Keratinocyte (primary cell): ENCODE measurements around the gene MTCL1.

ENCODE experiments used
- EZH2 ChIP-seq: IDR thresholded peaks from one replicate; pipeline ENCODE4 v1.6.1; 2012; ENCODE audit warnings: inconsistent platforms, mild to moderate bottlenecking, low read length, moderate library complexity
- TF ChIP-seq, protein P1 (sequence below), 3 experiments: IDR thresholded peaks in 1 of 3; conservative IDR thresholded peaks in 1 of 3; optimal IDR thresholded peaks in 1 of 3; 2 replicates in 2 of 3; 3 replicates in 1 of 3; pipeline versions ENCODE3 to v1.5.1; 2011; ENCODE audit warnings: low read length in 3 of 3, mild to moderate bottlenecking in 3 of 3, moderate library complexity in 2 of 3, control low read depth in 1 of 3, inconsistent platforms in 1 of 3; ENCODE audit not compliant: insufficient read depth in 2 of 3; ENCODE audit errors: extremely low read depth in 1 of 3

DNA sequence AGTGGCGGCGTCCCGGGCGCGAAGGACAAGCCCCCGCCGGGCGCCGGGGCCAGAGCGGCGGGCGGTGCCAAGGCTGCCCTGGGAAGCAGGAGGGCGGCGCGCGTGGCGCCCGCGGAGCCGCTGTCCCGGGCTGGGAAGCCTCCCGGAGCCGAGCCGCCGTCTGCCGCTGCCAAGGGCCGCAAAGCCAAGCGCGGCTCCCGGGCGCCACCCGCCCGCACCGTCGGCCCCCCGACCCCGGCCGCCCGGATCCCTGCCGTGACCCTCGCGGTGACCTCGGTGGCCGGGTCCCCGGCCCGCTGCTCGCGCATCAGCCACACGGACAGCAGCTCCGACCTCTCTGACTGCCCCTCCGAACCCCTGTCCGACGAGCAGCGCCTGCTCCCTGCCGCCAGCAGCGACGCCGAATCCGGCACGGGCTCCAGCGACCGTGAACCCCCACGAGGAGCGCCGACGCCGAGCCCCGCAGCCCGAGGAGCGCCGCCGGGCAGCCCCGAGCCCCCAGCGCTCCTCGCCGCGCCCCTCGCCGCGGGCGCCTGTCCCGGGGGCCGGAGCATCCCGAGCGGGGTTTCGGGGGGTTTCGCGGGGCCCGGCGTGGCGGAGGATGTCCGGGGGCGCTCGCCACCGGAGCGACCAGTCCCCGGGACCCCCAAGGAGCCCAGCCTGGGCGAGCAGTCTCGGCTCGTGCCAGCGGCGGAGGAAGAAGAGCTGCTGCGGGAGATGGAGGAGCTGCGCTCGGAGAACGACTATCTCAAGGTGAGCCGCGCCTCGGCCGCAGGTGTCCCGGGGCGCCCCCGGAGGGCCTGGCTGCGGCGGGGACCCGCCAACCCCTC is 820 bp downstream of the MTCL1 start:
- TF ChIP-seq, protein P1, sequence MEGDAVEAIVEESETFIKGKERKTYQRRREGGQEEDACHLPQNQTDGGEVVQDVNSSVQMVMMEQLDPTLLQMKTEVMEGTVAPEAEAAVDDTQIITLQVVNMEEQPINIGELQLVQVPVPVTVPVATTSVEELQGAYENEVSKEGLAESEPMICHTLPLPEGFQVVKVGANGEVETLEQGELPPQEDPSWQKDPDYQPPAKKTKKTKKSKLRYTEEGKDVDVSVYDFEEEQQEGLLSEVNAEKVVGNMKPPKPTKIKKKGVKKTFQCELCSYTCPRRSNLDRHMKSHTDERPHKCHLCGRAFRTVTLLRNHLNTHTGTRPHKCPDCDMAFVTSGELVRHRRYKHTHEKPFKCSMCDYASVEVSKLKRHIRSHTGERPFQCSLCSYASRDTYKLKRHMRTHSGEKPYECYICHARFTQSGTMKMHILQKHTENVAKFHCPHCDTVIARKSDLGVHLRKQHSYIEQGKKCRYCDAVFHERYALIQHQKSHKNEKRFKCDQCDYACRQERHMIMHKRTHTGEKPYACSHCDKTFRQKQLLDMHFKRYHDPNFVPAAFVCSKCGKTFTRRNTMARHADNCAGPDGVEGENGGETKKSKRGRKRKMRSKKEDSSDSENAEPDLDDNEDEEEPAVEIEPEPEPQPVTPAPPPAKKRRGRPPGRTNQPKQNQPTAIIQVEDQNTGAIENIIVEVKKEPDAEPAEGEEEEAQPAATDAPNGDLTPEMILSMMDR (optimal IDR thresholded peaks at IDR 0.05 in 1 of 3, IDR thresholded peaks at IDR 0.05 in 1 of 3, conservative IDR thresholded peaks at IDR 0.05 in 1 of 3; ENCODE audit: extremely low read depth in 1 of 3, insufficient read depth in 2 of 3, low read length in 3 of 3) = no peak
- no peak for TF ChIP-seq EZH2
